HK-2 (cell line): Measurements from ENCODE around the gene ANKRD30BL.
A peak's percentile ranks its signal among the peaks of the same experiment; 100 is the strongest.
"Not testable (repeated sequence)": the region's sequence is repeated elsewhere in the genome, so short reads cannot be mapped to it uniquely, and the experiment has no call there.

Experiments used
- DNase-seq: peaks from one replicate; pipeline ENCODE4 v3.0.0-alpha.2; 2018; ENCODE audit not compliant: unreplicated experiment

The ANKRD30BL gene

GRCh38 chr2:132161161-132162124 lies at the start of gene ANKRD30BL:
Gene ANKRD30BL (minus strand): TSS chr2:132161952. CDS start chr2:132161705, 247 bp downstream.
- DNase-seq: not testable (repeated sequence)

GRCh38 chr2:132202866-132203265 lies 41.1 kb upstream of the ANKRD30BL start:
- DNase-seq: not testable (repeated sequence)

GRCh38 chr2:132192854-132193253 lies 31.1 kb upstream of the ANKRD30BL start:
- not testable (repeated sequence) for DNase-seq

- not testable (repeated sequence) for DNase-seq
Measured at GRCh38 chr2:132167100-132167499, 5.3 kb upstream of the ANKRD30BL start.

- not testable (repeated sequence) for DNase-seq
Measured at GRCh38 chr2:132162125-132162660, 441 bp upstream of the ANKRD30BL start.

GRCh38 chr2:132146774-132147173 lies 15.0 kb downstream of the ANKRD30BL start:
- peak; percentile 44 for DNase-seq
